Activated CD4-positive, CD25-positive, alpha-beta regulatory T cell (primary cell): Measurements from ENCODE around the gene OBSCN.

Source experiments
- DNase-seq, 4 experiments: peaks; one replicate each; lab custom pipeline; 2025; lab: John Stamatoyannopoulos, UW

OBSCN gene

GRCh38 chr1:228321435-228321834 is 113.6 kb downstream of the OBSCN start:
- no peak for DNase-seq

- no peak for DNase-seq
Observed at GRCh38 chr1:228321895-228322294, 114.1 kb downstream of the OBSCN start.

GRCh38 chr1:228323401-228323800 is 115.6 kb downstream of the OBSCN start:
- DNase-seq = no peak

DNA sequence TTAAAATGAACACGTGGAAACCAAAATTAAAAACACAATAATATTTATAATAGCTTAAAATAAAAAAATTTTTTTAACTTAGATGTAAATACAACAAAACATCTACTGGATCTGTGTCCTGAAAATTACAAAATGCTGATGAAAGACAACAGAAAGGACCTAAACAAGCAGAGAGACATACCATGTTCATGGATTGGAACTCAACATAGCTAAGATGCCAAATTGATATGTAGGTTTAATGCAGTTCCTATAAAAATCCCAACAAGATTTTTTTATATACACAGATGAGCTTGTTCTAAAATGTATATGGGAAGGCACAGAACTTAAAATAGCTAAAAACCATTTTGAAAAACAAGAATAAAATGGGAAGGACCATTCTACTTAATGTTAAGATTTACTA is 117.4 kb downstream of the OBSCN start:
- DNase-seq = no peak

DNA sequence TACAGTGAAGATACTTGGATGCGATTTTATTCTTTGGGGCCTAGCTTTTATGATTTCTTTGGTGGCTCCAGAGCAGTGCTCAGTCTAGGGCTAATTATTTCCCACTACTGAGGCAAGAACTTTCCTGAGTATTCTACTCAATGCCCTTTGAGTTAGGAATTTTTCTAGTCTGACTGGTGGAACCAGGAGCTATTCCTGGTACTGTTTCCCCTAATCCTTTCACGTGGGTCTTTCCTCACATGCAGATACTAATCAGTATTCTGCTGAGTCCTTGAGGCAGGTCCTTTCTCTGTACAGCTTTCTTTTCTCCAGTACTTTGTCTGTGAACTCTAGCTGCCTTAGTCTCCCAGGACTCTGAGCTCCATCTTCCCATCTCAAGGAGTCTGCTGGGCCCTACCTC is 122.0 kb downstream of the OBSCN start:
- no peak for DNase-seq

- no peak for DNase-seq
Observed at GRCh38 chr1:228332797-228333738, 125.2 kb downstream of the OBSCN start.

- DNase-seq = no peak
Observed at GRCh38 chr1:228333739-228334115, 125.9 kb downstream of the OBSCN start.

DNA sequence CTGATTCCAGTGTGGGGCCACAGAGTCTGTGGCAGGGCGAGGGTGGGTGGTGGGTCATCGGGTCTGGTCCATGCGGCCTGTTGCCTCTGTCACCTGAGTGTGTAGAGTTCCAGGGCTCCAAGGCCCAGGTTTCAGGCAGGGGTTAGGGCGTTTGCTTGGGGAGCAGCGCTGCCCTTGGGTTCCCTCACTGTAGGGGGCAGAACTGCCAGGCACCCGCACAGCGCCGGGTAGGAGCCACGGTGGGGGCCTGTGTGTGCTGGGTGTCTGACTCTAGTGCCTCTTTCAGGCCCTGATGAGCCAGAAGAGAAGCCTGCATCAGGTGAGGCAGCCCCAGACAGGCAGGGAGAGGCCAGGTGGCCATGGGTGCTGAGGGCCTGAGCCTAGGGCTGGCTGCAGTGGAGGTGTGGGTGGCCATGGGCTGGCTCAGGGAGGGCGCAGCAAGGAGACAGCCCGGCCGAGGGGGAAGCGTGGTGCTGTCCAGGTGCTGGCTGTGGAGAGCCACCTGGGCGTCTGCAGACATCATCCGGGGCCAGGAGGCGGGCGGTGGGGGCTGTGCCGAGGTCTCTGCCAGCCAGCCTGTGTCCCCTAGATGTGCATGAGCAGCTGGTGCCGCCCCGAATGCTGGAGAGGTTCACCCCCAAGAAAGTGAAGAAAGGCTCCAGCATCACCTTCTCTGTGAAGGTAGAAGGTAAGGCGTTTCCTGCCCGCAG is 126.5 kb downstream of the OBSCN start:
- DNase-seq = no peak

GRCh38 chr1:228334954-228335353 is 127.1 kb downstream of the OBSCN start:
- DNase-seq = no peak

GRCh38 chr1:228335406-228336307 is 127.8 kb downstream of the OBSCN start:
- DNase-seq = no peak

DNA sequence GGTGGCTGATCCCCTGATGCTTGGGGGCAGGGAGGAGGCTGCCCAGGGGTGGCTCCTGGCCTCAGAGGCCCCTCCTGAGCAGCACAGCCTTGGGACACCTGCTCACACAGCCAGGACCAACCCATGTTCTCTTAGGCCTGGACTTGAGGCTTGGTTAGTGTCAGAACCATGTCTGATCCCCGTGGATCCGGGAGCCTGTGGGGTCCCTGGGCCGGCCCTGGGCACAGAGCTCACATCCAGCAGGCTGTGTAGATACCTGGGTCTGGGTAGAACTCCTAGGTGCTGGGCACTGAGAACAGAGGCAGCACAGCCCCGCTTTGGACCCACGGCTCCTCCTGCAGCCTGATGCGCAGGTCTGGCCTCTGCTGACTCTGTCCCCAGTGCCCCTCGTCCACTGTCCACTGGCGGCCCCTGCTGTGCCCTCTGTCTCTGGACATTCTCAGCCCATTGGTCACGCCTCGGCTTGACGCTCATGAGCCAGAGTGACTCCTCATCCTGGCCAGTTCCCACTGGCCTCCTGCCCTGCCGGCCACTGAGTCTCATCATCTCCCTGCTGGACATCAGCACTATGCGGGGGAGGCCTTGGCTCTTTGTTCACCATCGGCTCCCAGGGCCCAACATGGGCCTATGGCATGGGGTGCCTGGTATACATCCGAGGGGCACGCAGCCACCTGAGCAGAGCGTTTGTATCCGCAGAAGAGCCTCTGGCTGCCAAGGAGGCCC is 128.6 kb downstream of the OBSCN start:
- DNase-seq = no peak

- DNase-seq = no peak
Observed at GRCh38 chr1:228337031-228337564, 129.3 kb downstream of the OBSCN start.

GRCh38 chr1:228337711-228338520 is 130.1 kb downstream of the OBSCN start:
- no peak for DNase-seq

DNA sequence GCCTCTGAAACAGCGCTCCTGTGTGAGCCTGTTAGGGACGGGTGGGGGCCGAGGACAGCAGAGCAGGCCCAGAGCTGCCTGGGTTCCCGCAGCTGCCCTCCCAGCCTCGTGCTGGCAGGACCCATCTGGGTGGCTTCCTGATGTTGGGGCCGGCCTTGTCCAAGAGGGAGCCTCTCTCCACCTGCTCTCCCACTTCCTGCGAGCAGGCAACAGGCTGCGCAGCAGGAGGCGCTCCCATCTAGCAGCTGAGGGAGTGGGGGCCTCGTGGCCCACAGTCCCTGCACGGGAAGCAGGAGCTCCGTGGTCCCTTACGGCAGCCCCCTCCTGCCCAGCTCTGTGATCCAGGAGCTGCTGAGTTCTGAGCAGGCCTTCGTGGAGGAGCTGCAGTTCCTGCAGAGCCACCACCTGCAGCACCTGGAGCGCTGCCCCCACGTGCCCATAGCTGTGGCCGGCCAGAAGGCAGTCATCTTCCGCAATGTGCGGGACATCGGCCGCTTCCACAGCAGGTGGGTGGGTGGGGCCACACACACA is 130.7 kb downstream of the OBSCN start:
- DNase-seq = no peak

DNA sequence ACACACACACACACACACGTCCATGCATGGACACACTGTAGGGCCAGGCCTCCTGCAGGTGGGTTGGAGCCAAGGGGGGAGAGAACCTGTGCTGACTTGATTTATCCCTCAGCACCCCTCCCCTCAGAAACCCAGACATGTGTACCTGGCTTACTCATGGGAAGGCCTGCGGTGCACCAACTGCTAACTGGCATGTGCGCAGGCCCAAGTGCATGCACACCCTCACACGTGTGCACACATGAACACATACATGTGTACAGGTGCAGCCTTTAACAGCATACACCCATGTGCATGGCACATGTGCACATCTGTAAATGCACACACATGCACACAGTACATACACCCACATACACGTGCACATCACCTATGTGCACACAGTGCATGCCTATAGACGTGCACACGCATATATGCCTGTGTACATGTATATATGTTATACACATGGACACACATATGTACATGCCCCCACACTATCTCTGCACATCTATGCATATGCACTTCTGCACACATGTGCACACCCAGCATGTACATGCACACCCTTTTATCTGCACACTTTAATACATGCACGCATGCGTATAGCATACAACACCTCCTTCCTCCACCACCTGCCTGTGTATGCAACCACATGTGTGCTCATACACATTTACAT is 131.3 kb downstream of the OBSCN start:
- DNase-seq = no peak

DNA sequence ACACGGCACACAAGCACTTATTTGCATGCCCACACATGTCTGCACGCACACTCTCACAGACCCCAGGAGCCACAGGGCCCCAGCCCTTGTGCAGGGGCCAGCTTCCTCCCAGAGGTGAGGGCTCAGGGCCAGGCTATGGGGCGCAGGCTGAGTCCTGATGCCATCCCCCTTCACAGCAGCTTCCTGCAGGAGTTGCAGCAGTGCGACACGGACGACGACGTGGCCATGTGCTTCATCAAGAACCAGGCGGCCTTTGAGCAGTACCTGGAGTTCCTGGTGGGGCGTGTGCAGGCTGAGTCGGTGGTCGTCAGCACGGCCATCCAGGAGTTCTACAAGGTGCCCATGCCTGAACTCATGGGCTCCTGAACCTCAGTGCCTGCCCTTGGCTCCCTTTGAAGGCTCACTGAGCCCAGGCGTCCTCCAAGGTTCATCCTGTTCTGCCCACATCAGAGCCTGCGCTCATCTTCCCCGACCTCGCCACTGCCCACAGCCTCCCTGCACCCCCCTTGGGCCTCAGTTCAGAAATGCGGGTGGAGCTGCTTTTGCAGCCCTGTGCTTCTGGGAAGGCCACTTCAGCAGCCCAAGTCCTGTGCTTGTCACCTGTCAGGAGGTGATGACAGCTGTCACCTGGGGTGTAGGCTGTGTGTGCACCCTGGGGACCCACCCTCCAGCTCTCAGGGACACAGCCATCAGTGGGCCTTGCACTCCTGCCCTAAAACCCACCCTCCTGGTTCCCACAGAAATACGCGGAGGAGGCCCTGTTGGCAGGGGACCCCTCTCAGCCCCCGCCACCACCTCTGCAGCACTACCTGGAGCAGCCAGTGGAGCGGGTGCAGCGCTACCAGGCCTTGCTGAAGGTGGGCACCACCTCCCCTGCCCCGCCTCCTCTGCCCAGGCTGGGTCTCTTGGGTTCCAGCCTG is 132.2 kb downstream of the OBSCN start:
- DNase-seq = no peak

DNA sequence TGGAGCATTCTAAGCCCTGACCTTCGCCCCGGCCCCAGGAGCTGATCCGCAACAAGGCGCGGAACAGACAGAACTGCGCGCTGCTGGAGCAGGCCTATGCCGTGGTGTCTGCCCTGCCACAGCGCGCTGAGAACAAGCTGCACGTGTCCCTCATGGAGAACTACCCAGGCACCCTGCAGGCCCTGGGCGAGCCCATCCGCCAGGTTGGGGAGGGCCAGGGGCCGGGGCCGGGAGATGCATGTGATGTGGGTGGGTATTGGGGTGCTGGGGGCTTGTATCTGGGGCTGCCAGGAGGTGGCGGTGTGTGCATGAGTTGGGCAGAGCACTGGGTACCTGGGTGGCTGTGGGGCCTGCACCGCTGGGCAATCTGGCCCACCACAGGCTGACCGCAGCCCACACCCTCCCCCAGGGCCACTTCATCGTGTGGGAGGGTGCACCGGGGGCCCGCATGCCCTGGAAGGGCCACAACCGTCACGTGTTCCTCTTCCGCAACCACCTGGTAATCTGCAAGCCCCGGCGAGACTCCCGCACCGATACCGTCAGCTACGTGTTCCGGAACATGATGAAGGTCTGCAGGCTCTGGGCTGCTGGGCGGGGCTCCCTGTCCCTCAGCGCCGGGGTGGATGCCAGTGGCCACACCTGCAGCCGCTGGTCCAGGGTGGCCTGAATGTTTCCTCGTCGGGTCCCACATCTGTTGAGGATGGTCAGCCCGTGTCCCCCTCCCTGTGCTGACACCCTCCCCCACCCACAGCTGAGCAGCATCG is 133.0 kb downstream of the OBSCN start:
- no peak for DNase-seq

- DNase-seq = no peak
Observed at GRCh38 chr1:228341450-228341813, 133.6 kb downstream of the OBSCN start.
